GM23338 (cell line): ENCODE data around the gene TPO. TPM values are rescaled to one million over a fixed set of nuclear protein-coding genes. Genes with fewer than 3 reads are reported as not detected.

Source experiments
- ATAC-seq: fragments of 200-7000 bp; cut with Tn5 transposase; 3 replicates; pipeline ENCODE4 v1.9.1; 2020
- DNase-seq: peaks from one replicate; pipeline ENCODE4 v3.0.0-alpha.2; 2015; ENCODE audit warnings: low spot score
- H2AFZ ChIP-seq: fragments of 200-600 bp; sonication (generic); 2 replicates; pipeline ENCODE4 v1.8.0; 2016; ENCODE audit warnings: antibody characterized with exemption, mild to moderate bottlenecking, moderate library complexity
- H3F3A ChIP-seq: fragments of 200-600 bp; sonication (generic); replicated peaks from 2 replicates; pipeline ENCODE4 v1.8.0; 2017; ENCODE audit warnings: antibody characterized with exemption, mixed run types, low read depth
- H3K27ac ChIP-seq: fragments of 200-600 bp; sonication (generic); 2 replicates; pipeline ENCODE4 v1.6.1; 2016; ENCODE audit warnings: low read depth
- H3K27me3 ChIP-seq: fragments of 200-600 bp; sonication (generic); 2 replicates; pipeline ENCODE4 v1.8.0; 2016; ENCODE audit warnings: mild to moderate bottlenecking, mixed run types, moderate library complexity; ENCODE audit not compliant: insufficient read depth
- H3K36me3 ChIP-seq: fragments of 200-600 bp; sonication (generic); 2 replicates; pipeline ENCODE4 v1.8.0; 2016; ENCODE audit warnings: mild to moderate bottlenecking; ENCODE audit not compliant: insufficient read depth
- H3K4me1 ChIP-seq: fragments of 200-600 bp; sonication (generic); 2 replicates; pipeline ENCODE4 v1.8.0; 2016; ENCODE audit warnings: mild to moderate bottlenecking, moderate library complexity; ENCODE audit not compliant: insufficient read depth
- H3K4me2 ChIP-seq: fragments of 200-600 bp; sonication (generic); 2 replicates; pipeline ENCODE4 v1.7.1; 2017; ENCODE audit warnings: mixed run types
- H3K4me3 ChIP-seq: fragments of 200-600 bp; sonication (generic); 2 replicates; pipeline ENCODE4 v1.6.1; 2016; ENCODE audit warnings: mixed run types
- H3K79me2 ChIP-seq: fragments of 200-600 bp; sonication (generic); replicated peaks from 2 replicates; pipeline ENCODE4 v1.8.0; 2017; ENCODE audit warnings: mild to moderate bottlenecking; ENCODE audit not compliant: insufficient read depth
- H3K9me2 ChIP-seq: fragments of 200-600 bp; sonication (generic); 2 replicates; pipeline ENCODE4 v1.8.0; 2017; ENCODE audit not compliant: insufficient read depth
- H4K20me1 ChIP-seq: fragments of 200-600 bp; sonication (generic); replicated peaks from 2 replicates; pipeline ENCODE4 v1.8.0; 2017; ENCODE audit warnings: mild to moderate bottlenecking; ENCODE audit not compliant: insufficient read depth
- H3K27ac Mint-ChIP-seq: 2 replicates; pipeline ENCODE4 v1.8.0; 2020; ENCODE audit warnings: inconsistent platforms, mild to moderate bottlenecking, moderate library complexity, mixed read lengths
- H3K27me3 Mint-ChIP-seq: 3 replicates; pipeline ENCODE4 v1.8.0; 2022; ENCODE audit warnings: low read depth, mild to moderate bottlenecking, moderate library complexity, mixed read lengths, inconsistent platforms; ENCODE audit not compliant: insufficient read depth, poor library complexity
- H3K36me3 Mint-ChIP-seq: 3 replicates; pipeline ENCODE4 v1.8.0; 2021; ENCODE audit warnings: low read depth, mild to moderate bottlenecking, inconsistent platforms, moderate library complexity, mixed read lengths
- H3K4me1 Mint-ChIP-seq: 3 replicates; pipeline ENCODE4 v1.8.0; 2020; ENCODE audit warnings: mild to moderate bottlenecking, inconsistent platforms, mixed read lengths
- H3K4me3 Mint-ChIP-seq: 3 replicates; pipeline ENCODE4 v1.8.0; 2021; ENCODE audit warnings: moderate library complexity, mild to moderate bottlenecking, inconsistent platforms, mixed read lengths
- H3K9me3 Mint-ChIP-seq: 3 replicates; pipeline ENCODE4 v1.8.0; 2020; ENCODE audit warnings: moderate library complexity, mild to moderate bottlenecking, inconsistent platforms, mixed read lengths
- CTCF ChIP-seq, 2 experiments: fragments of 200-600 bp in 1 of 2; sonication (generic) in 1 of 2; conservative IDR thresholded peaks; 2 replicates each; pipeline versions ENCODE4 v1.5.1 to v1.6.1; 2016 to 2017; ENCODE audit warnings: antibody characterized with exemption in 2 of 2, low read depth in 2 of 2, mild to moderate bottlenecking in 2 of 2, moderate library complexity in 1 of 2
- JUNB ChIP-seq: IDR thresholded peaks from one replicate; pipeline ENCODE4 v1.6.1; 2016; ENCODE audit warnings: antibody characterized with exemption; ENCODE audit not compliant: unreplicated experiment
- NANOG ChIP-seq: IDR thresholded peaks from 2 replicates; pipeline ENCODE4 v1.6.1; 2016; ENCODE audit warnings: antibody characterized with exemption, borderline replicate concordance
- POLR2AphosphoS5 ChIP-seq: IDR thresholded peaks from 2 replicates; pipeline ENCODE4 v1.6.1; 2016; ENCODE audit warnings: antibody characterized with exemption, low read depth
- REST ChIP-seq: IDR thresholded peaks from one replicate; pipeline ENCODE4 v1.6.1; 2018; ENCODE audit warnings: antibody characterized with exemption; ENCODE audit not compliant: unreplicated experiment
- ZNF114 ChIP-seq: fragments of 250-450 bp; sonication (Bioruptor Pico); IDR thresholded peaks from 2 replicates; pipeline ENCODE4 v1.5.0; 2020; ENCODE audit warnings: mild to moderate bottlenecking, moderate library complexity
- ZNF331 ChIP-seq: fragments of 250-450 bp; sonication (Bioruptor Pico); IDR thresholded peaks from 2 replicates; pipeline ENCODE4 v1.5.0; 2020; ENCODE audit warnings: low read depth, mild to moderate bottlenecking, moderate library complexity
- ZNF462 ChIP-seq: fragments of 250-450 bp; sonication (Bioruptor Pico); IDR thresholded peaks from 2 replicates; pipeline ENCODE4 v1.5.0; 2020; ENCODE audit warnings: mild to moderate bottlenecking, moderate library complexity
- polyA plus RNA-seq: library from polyadenylated mRNA; unstranded; fragments of >200 nt; fragmentation: Nextera tagmentation; extraction: Ambion mirVana; gene quantifications from 2 replicates; pipeline ENCODE4 v1.2.1, GENCODE V29; 2016
- total RNA-seq: library from RNA; depleted of rRNA; stranded (reverse); fragments of >200 nt; shearing (Covaris generic); gene quantifications from 2 replicates; pipeline ENCODE4 v1.2.3, GENCODE V29; 2014

TPO gene
- total and polyA plus RNA-seq, 2 experiments from 2014 or later: 0.74 TPM; not detected in 1

GRCh38 chr2:1421731-1422130 lies 8.5 kb downstream of the TPO start:
- Histone ChIP-seq H3K79me2 (no peaks in the 10 kb centered on the region), H3K4me3 (no peak overlapping the region), H3K9me2 (no peaks in the 10 kb centered on the region), H3K27ac (no peak overlapping the region), H3K27me3 (no peaks in the 10 kb centered on the region), H3K4me1 (no peaks in the 10 kb centered on the region), H4K20me1 (no peaks in the 10 kb centered on the region), H3F3A (no peaks in the 10 kb centered on the region), H2AFZ (no peak overlapping the region), H3K4me2 (no peak overlapping the region), H3K36me3 (no peaks in the 10 kb centered on the region)
- Mint-ChIP-seq H3K4me1 (no peaks in the 10 kb centered on the region), H3K36me3 (no peaks in the 10 kb centered on the region), H3K4me3 (no peak overlapping the region), H3K27ac (no peak overlapping the region), H3K9me3 (peaks cover 4% of the 10 kb centered on the region), H3K27me3 (peaks cover 17% of the 10 kb centered on the region)
- ATAC-seq: no peak
- TF ChIP-seq ZNF462 (no peak), NANOG (no peak), REST (no peak), ZNF331 (CRISPR knock-in tag) (no peak), ZNF114 (CRISPR knock-in tag) (no peak), POLR2AphosphoS5 (no peak), CTCF (conservative IDR thresholded peaks at IDR 0.05; ENCODE audit: low read depth in 2 of 2) (no peak), JUNB (no peak)
- DNase-seq: no peak
